ENCODE measurements around the gene ACBD5. TPM values are rescaled to one million over a fixed set of nuclear protein-coding genes. Genes with fewer than 3 reads are reported as not detected.
"Not testable (repeated sequence)": the region's sequence is repeated elsewhere in the genome, so short reads cannot be mapped to it uniquely, and the experiment has no call there.

ACBD5 gene
- 27.9 TPM for total RNA-seq
- long read RNA-seq, full-length matches to known transcripts: 26 of 53 reads
- long read RNA-seq, partial matches to known transcripts: 5 of 53 reads
- long read RNA-seq, other reads (novel, unspliced or antisense): 22 of 53 reads

GRCh38 chr10:27240212-27241009 lies at the start of gene ACBD5:
TSS of gene ACBD5 (minus strand) at chr10:27240797. CDS start at chr10:27240688, 109 bp downstream.
- Histone ChIP-seq H3K36me3 (no peaks in the 10 kb centered on the region), H3K27me3 (ENCODE audit: low read depth) (no peaks in the 10 kb centered on the region), H3K4me1 (peaks cover 51% of the 10 kb centered on the region), H3K9me3 (no peaks in the 10 kb centered on the region), H3K27ac (peak within 1 kb of the TSS; percentile 96), H3K4me3 (peak within 1 kb of the TSS; percentile 90)
- no peak for TF ChIP-seq CTCF (IDR thresholded peaks at IDR 0.05)
- intact Hi-C loops (cut with DNase I): no loop called here
- DNase-seq (peak; percentile 96), ATAC-seq (peak; percentile 85 to 91)

GRCh38 chr10:27285093-27285492 lies 44.5 kb upstream of the ACBD5 start:
- Histone ChIP-seq H3K4me1 (no peaks in the 10 kb centered on the region), H3K36me3 (no peaks in the 10 kb centered on the region), H3K27ac (no peak overlapping the region), H3K9me3 (no peaks in the 10 kb centered on the region), H3K4me3 (no peak overlapping the region), H3K27me3 (ENCODE audit: low read depth) (no peaks in the 10 kb centered on the region)
- ATAC-seq: no peak
- intact Hi-C loops (cut with DNase I): no loop called here
- no peak for DNase-seq
- peak; percentile 18 for TF ChIP-seq CTCF (IDR thresholded peaks at IDR 0.05)

GRCh38 chr10:27276581-27276980 lies 36.0 kb upstream of the ACBD5 start:
- no peaks in the 10 kb centered on the region for H3K27me3 ChIP-seq (ENCODE audit: low read depth)
- no peak for TF ChIP-seq CTCF (IDR thresholded peaks at IDR 0.05)
- DNase-seq (no peak), ATAC-seq (no peak)
- H3K4me1 ChIP-seq: no peaks in the 10 kb centered on the region
- no peak overlapping the region for H3K27ac ChIP-seq
- H3K9me3 ChIP-seq: peaks cover 9% of the 10 kb centered on the region
- intact Hi-C loops (cut with DNase I): no loop called here
- H3K36me3 ChIP-seq: no peaks in the 10 kb centered on the region
- H3K4me3 ChIP-seq: no peak overlapping the region

- H3K4me3 ChIP-seq; H3K27ac ChIP-seq; H3K36me3 ChIP-seq; intact Hi-C loops (cut with DNase I); DNase-seq; ATAC-seq; H3K9me3 ChIP-seq; H3K27me3 ChIP-seq (ENCODE audit: low read depth); H3K4me1 ChIP-seq: not testable (repeated sequence)
Measured at GRCh38 chr10:27266025-27266424, 25.4 kb upstream of the ACBD5 start.

GRCh38 chr10:27262788-27263187 lies 22.2 kb upstream of the ACBD5 start:
- peaks cover 30% of the 10 kb centered on the region for H3K27me3 ChIP-seq (ENCODE audit: low read depth)
- H3K9me3 ChIP-seq; H3K36me3 ChIP-seq; DNase-seq; H3K4me1 ChIP-seq; intact Hi-C loops (cut with DNase I); ATAC-seq; H3K27ac ChIP-seq; H3K4me3 ChIP-seq: not testable (repeated sequence)

- no peak for DNase-seq
- no peak for TF ChIP-seq CTCF (IDR thresholded peaks at IDR 0.05)
- Histone ChIP-seq H3K9me3 (no peaks in the 10 kb centered on the region), H3K36me3 (no peaks in the 10 kb centered on the region), H3K4me3 (peak overlapping the region; percentile 56), H3K27ac (no peak overlapping the region), H3K4me1 (peaks cover 10% of the 10 kb centered on the region), H3K27me3 (ENCODE audit: low read depth) (peaks cover 43% of the 10 kb centered on the region)
- intact Hi-C loops (cut with DNase I): no loop called here
- ATAC-seq: peak; percentile 74 to 87
Measured at GRCh38 chr10:27258838-27259812, 18.5 kb upstream of the ACBD5 start.

All from lower lobe of right lung (tissue), 2 donors.